GOT3 (cell line): ENCODE results near the gene PRPH2.
A peak's percentile ranks its signal among the peaks of the same experiment; 100 is the strongest.
"Not testable (repeated sequence)": the region's sequence is repeated elsewhere in the genome, so short reads cannot be mapped to it uniquely, and the experiment has no call there.

ENCODE experiments used
- DNase-seq: peaks from one replicate; lab custom pipeline; 2025; ENCODE audit warnings: mixed read lengths; lab: John Stamatoyannopoulos, UW

Gene PRPH2

GRCh38 chr6:42698217-42698616, 24.2 kb downstream of the PRPH2 start:
- DNase-seq = no peak

DNA sequence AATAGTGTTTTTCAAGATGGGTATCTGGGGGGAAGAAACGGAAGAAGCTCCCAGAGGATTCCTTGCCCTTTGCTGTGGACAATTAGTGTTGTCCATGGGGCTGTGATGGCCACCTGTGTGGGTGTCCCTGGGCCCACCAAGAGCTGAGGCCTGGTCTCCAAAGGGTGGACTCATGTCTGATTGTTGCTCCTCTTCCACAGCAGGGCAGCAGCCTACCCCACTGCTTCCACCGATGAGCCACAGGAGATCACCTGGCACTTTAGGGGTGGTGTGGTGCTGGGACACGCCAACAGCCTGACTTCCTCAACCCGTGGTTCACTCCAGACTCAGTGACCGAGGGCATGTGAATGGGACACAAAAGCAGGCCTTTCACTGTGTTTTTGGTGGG, 25.1 kb downstream of the PRPH2 start:
- DNase-seq = no peak

- no peak for DNase-seq
Observed at GRCh38 chr6:42696526-42697267, 25.7 kb downstream of the PRPH2 start.

GRCh38 chr6:42694586-42694985, 27.8 kb downstream of the PRPH2 start:
- no peak for DNase-seq

GRCh38 chr6:42693725-42694323, 28.6 kb downstream of the PRPH2 start:
- no peak for DNase-seq

DNA sequence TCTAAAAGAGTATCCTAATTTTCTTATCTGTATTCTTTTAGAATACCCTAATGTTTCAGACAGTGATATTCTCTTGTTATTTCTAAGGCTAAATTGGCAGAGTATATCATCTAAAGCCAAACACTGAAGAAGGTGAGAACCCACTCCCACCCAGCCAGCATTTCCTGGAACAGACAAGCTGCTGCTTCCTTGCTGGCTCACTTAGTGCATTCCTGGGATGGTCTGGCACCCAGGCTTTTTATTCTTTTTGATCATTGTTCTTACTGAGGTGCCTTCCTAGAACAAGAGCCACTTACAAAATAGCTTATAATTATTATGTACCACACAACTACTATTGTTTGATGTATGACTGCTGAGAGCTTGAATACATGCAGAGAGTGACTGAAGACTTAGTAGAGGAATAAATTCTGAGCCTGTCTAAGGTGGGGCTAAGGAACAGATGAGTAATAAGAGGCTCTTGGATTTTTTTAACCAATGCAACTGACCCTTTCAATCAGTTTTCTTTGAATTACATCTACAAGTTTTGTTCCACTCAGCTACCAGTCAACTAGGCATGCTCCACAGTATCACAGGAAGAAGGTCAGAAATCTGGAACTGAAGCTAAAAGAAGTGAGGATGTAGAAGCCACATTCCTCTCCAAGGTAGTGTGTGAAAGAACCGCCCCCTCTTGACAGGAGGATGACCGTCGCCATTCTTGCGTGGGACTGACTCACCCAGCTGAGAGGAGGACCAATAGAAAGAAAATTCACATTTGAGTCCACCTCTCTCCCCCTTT, 30.1 kb downstream of the PRPH2 start:
- no peak for DNase-seq

DNA sequence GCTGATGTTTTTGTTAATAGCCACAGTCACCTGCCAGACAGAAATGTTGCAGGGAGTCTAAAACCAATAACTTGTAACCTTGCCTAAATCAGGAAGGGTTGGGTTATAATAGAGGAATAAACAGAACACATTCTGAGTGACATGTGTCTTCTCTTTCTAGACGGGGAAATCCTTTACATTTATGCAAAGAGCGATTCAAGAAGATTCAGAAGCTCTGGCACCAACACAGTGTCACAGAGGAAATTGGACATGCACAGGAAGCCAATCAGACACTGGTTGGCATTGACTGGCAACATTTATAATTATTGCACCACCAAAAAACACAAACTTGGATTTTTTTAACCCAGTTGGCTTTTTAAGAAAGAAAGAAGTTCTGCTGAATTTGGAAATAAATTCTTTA, 31.5 kb downstream of the PRPH2 start:
- DNase-seq = no peak

DNA sequence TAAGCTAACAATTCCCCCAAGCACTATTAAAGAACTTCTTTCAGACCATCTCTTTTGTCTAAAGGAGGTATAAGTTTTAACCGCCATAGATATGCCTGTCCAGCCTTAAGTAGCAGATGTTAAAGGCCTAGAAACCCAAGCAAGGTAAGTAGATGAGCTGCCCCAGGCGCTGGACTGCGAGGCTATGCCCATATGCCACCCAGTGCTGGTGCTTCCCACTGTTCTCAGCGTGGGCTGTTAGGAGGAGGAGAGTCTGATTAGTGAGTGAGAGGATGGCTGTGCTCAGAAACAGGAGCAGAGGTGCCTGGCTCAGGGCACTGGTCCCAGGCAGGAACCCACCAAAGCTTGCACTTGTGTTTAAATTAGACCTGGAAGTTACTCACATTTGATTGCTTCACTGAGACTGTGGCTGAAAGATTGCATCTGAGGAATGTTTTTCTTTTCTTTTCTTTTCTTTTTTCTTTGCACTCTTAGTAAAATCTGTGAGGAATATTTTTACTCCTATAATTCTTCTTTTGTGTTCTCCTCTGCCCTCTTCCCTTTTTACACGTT, 32.2 kb downstream of the PRPH2 start:
- no peak for DNase-seq

DNA sequence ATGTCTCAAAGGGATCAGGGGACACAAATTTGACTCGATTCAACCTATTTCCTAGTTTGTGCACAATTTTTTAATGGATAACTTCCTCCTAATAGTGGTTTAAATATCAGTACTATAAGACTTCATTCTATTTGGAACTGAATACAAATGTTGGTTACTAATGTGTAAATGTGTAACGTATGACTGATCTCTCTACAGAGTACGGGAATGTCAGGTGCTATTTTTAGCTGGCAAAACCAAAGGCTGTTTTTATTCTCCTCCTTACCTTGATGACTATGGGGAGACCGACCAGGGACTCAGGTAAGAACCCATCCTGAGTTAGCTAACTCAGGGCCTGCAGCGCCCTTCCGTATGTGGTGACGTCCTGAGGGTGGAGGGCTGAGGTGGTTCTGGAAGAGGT, 33.0 kb downstream of the PRPH2 start:
- no peak for DNase-seq

DNA sequence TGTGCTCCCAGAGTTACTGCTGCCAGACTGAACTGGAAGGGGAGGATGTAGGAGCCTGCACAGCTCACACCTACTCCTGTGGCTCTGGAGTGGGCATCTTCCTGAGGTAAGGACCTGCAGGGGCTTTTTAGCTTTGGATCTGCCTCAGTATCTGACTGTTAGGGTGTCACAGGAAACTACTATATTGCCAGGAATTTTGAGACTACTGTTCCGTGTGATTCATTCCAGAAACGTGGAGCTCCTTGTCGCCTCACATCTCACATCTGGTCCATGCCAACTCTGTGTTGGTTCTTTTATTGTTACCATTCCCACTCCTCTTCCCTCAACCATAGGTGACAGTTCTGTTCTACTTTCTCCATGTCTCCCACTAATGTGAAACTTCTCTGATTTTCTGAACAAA, 34.1 kb downstream of the PRPH2 start:
- DNase-seq = no peak

DNA sequence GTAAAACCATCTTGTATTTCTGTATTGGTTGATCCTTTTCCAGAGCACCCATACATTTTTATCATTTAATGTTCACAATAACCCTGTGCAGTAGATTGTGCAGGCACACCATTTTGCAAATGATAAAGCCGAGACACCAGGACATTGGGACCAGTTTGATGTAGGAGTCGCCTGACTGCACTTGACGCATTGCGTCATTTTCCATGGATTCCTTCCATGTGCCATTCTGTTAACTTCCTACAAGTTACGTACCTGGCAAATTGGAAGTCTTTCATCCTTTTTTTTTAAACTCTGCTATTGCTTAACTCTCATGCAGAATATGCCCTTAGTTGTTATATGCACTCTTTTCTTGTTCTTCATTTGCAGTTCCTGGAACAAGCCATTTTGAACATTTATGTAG, 43.0 kb downstream of the PRPH2 start:
- no peak for DNase-seq

- DNase-seq = no peak
Observed at GRCh38 chr6:42674780-42675179, 47.6 kb downstream of the PRPH2 start.

GRCh38 chr6:42674368-42674767, 48.0 kb downstream of the PRPH2 start:
- not testable (repeated sequence) for DNase-seq

DNA sequence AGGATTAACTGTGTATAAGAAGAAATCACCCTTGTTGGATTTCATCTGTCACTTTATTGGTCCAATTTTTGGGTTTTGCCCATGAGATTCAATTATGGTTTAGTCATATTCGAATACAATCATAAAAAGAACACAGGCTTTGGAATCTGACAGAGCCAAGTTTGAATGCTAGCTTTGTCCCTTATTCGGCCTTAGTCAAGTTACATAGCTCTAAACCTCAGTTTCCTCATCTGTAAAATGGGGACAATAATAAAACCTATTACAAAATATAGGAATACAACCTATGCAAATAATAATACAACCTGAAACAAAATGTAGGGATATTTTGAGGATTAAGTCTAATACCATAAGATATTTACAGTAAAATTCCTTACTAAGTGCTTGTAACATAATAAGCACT, 57.7 kb downstream of the PRPH2 start:
- no peak for DNase-seq

- peak; percentile 31 for DNase-seq
Observed at GRCh38 chr6:42661540-42662153, 60.8 kb downstream of the PRPH2 start.

- no peak for DNase-seq
Observed at GRCh38 chr6:42659806-42660205, 62.6 kb downstream of the PRPH2 start.

DNA sequence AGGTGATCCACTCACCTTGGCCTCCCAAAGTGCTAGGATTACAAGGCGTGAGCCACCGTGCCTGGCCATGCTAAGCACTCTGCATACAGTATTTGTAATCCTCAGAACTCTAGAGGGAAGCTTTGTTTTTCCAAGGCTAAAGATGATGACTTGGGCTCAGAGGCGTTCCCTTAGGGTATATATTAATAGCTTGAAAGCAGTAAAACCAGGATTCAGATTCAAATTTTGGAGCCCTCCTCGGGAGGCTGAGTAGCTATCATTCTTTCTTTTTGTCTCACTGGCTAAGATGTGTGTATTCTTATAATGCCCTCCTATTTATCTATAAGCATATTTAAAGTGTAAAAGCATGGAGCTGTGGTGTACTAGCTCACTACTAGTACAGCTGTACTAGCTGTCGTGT, 68.5 kb downstream of the PRPH2 start:
- DNase-seq = no peak

- DNase-seq = no peak
Observed at GRCh38 chr6:42652024-42652746, 70.2 kb downstream of the PRPH2 start.
